ENCODE results near the gene ZNF219.
A peak's percentile ranks its signal among the peaks of the same experiment; 100 is the strongest.

ZNF219 gene

DNA sequence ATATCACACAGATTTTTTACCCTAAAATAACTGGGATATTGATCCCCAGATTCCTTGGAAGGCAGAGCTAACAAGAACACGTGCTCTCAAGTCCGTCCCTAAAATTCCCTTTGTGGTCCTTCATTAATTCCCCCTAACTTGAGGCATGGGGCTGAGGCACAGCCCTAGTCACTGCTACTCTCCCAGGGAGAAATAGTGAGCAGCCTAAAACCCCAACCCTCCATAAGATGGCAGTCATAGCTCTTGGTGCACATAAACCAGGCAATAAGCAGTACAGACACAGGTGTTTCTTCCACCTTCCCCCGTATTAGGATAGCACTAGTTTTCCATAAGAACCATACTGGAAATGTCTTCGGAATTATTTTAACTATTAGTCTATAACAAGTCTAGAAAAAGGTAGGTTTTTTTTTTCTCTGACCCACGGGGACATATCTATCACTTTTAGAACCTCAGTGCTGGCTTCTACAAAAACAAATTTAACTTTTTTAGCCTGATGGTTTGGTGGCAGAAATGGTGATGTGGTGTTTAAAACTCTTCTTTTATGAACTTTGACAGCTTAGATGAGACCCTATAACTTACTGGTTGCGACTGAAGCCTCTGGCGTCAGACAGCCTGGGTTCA is 31.5 kb downstream of the ZNF219 start:
- peak in 1 of 3 experiments; percentile 14 for TF ChIP-seq CTCF (IDR thresholded peaks at IDR 0.05; ENCODE audit: unreplicated experiment in 3 of 3)
- peaks cover 29% of the 10 kb centered on the region for H3K4me1 Mint-ChIP-seq
- H3K27ac Mint-ChIP-seq = peak overlapping the region in 2 of 3 experiments; percentile 37 to 53
- H3K9me3 Mint-ChIP-seq = no peaks in the 10 kb centered on the region
- peaks cover 8% of the 10 kb centered on the region for H3K27me3 Mint-ChIP-seq (ENCODE audit: low read depth)
- H3K4me3 Mint-ChIP-seq = peak overlapping the region in 2 of 3 experiments; percentile 3 to 44
- peaks cover 3% of the 10 kb centered on the region for H3K36me3 Mint-ChIP-seq (ENCODE audit: low read depth)

- no peaks in the 10 kb centered on the region for H3K36me3 Mint-ChIP-seq (ENCODE audit: low read depth)
- H3K4me1 Mint-ChIP-seq = peaks cover 30% of the 10 kb centered on the region
- no peak for TF ChIP-seq CTCF (IDR thresholded peaks at IDR 0.05; ENCODE audit: unreplicated experiment in 3 of 3)
- H3K27me3 Mint-ChIP-seq (ENCODE audit: low read depth) = peaks cover 4% of the 10 kb centered on the region
- peak overlapping the region; percentile 76 to 80 (median 79) for H3K27ac Mint-ChIP-seq
- H3K4me3 Mint-ChIP-seq = peak overlapping the region in 2 of 3 experiments; percentile 33 to 48
- no peaks in the 10 kb centered on the region for H3K9me3 Mint-ChIP-seq
These were observed 35.0 kb downstream of the ZNF219 start for GRCh38 chr14:21063479-21063878.

DNA sequence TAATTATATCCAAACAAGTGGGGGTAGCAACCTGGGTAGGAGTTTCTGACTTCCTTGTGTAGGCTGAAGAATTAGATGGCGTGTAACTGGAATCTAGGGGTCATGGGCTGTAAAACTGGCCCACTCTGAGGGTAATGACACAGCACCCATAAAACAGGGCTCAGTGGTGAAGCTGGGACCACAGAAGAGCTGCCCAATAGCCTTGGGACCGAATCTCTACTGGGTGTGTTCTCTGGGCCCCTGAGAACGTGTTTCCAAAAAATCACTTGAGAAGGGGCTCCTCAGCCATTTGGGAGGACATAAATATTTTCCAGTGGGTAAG is 37.1 kb downstream of the ZNF219 start:
- Mint-ChIP-seq H3K4me3 (peak overlapping the region in 1 of 3 experiments; percentile 8), H3K27ac (peak overlapping the region; percentile 4 to 78 (median 54)), H3K27me3 (ENCODE audit: low read depth) (peaks cover 4% of the 10 kb centered on the region), H3K4me1 (peaks cover 31% of the 10 kb centered on the region), H3K9me3 (no peaks in the 10 kb centered on the region), H3K36me3 (ENCODE audit: low read depth) (no peaks in the 10 kb centered on the region)
- TF ChIP-seq CTCF (IDR thresholded peaks at IDR 0.05; ENCODE audit: unreplicated experiment in 3 of 3) = no peak

GRCh38 chr14:21060614-21061346 is 37.7 kb downstream of the ZNF219 start:
- Mint-ChIP-seq H3K27ac (peak overlapping the region; percentile 4 to 78 (median 54)), H3K4me1 (peaks cover 31% of the 10 kb centered on the region), H3K4me3 (peak overlapping the region in 1 of 3 experiments; percentile 8), H3K27me3 (ENCODE audit: low read depth) (peaks cover 4% of the 10 kb centered on the region), H3K36me3 (ENCODE audit: low read depth) (no peaks in the 10 kb centered on the region), H3K9me3 (no peaks in the 10 kb centered on the region)
- no peak for TF ChIP-seq CTCF (IDR thresholded peaks at IDR 0.05; ENCODE audit: unreplicated experiment in 3 of 3)

DNA sequence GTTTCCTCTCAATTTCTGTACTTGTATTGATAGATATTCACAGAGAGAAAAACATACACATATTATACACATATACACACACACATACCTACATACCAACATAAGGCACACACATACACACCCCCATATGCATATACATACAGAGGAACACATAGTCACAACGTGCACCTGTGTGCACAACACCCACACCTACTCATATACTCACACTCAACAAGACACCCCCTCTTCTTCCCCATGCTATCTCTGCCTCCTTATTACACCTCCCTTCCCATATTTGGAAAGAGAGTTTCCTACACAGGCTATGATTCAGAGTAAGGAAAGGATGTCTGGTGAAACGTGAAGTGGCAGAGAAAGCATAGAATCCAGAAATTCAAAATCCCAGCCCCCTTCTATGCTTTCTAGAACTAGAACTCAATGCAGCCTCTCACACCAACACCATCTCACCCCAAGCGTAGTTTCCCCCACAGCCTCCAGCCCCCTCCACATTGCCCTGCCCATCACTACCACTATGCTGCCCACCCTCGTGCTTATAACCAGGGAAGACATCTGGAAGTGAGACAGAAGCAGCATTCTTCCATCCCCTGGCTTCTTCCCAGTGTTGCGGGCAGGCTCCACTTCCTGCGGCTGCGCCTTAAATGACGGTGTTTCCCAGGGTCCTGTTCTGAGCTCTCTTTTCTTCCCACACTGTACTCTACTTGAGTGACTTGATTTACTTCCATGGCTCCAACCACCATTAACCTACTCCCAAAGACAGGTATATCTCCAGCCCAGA is 38.4 kb downstream of the ZNF219 start:
- H3K27me3 Mint-ChIP-seq (ENCODE audit: low read depth) = peaks cover 4% of the 10 kb centered on the region
- H3K36me3 Mint-ChIP-seq (ENCODE audit: low read depth) = no peaks in the 10 kb centered on the region
- no peak overlapping the region for H3K4me3 Mint-ChIP-seq
- no peak for TF ChIP-seq CTCF (IDR thresholded peaks at IDR 0.05; ENCODE audit: unreplicated experiment in 3 of 3)
- peak overlapping the region; percentile 44 to 78 (median 54) for H3K27ac Mint-ChIP-seq
- no peaks in the 10 kb centered on the region for H3K9me3 Mint-ChIP-seq
- peaks cover 31% of the 10 kb centered on the region for H3K4me1 Mint-ChIP-seq
